ENCODE results near the gene PELI3.
"Not testable (repeated sequence)": the region's sequence is repeated elsewhere in the genome, so short reads cannot be mapped to it uniquely, and the experiment has no call there.

The PELI3 gene

DNA sequence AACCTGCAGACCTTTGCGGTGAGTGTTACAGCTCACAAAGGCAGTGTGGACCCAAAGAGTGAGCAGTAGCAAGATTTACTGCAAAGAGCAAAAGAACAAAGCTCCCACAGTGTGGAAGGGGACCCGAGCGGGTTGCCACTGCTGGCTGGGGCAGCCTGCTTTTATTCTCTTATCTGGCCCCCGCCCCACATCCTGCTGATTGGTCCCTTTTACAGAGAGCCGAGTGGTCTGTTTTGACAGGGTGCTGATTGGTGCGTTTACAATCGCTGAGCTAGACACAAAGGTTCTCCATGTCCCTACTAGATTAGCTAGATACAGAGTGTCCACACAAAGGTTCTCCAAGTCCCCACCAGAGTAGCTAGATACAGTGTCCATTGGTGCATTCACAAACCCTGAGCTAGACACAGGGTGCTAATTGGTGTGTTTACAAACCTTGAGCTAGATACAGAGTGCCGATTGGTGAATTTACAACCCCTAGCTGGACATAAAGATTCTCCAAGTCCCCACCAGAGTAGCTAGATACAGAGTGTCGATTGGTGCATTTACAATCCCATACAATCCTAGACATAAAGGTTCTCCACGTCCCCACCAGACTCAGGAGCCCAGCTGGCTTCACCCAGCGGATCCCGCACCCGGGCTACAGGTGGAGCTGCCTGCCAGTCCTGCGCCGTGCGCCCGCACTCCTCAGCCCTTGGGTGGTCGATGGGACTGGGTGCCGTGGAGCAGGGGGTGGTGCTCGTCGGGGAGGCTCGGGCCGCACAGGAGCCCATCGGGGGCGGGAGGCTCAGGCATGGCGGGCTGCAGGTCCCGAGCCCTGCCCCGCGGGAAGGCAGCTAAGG lies 26.4 kb upstream of the PELI3 start:
- intact Hi-C loops (cut with DNase I); DNase-seq: not testable (repeated sequence)

- DNase-seq; intact Hi-C loops (cut with DNase I): not testable (repeated sequence)
Measured at GRCh38 chr11:66440940-66441282, 25.8 kb upstream of the PELI3 start.

GRCh38 chr11:66443602-66444001 lies 23.1 kb upstream of the PELI3 start:
- no peak for DNase-seq
- intact Hi-C loops (cut with DNase I): no loop called here

DNA sequence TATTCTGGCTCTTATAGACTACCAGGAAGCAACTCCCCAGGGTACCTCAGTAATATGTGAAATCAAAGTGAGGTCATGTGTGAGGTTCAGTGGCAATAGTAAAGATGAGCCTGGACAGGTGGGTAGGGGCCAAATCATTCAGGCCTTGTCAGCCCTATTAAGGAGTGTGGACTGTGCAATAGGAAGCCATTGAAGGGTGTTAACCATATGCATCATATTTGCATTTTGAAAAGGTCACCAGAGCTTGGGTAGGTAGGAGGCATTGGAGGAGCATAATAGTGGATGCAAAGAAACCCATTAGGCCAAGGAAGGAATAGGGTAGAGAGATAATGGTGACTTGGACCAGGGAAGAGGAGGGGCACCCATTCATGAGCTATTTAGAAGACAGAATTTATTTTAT lies 19.7 kb upstream of the PELI3 start:
- DNase-seq: no peak
- intact Hi-C loops (cut with DNase I): no loop called here

DNA sequence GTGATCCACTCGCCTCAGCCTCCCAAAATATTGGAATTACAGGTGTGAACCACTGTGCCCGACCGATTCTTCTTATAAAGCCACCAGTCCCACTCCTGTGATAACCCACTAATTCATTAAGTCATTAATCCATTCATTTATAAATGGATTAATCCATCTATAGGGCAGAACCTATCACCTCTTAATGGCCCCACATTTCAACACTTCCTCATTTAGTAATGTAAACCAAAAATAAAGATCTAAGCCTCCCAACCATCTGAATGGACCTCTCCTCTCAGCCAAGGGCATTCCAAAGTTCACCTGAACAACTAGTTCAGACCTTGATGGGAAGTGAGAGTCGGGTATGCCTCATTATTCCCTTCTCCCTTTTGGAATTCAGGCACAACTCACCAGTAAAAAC lies 18.2 kb upstream of the PELI3 start:
- no peak for DNase-seq
- intact Hi-C loops (cut with DNase I): no loop called here

DNA sequence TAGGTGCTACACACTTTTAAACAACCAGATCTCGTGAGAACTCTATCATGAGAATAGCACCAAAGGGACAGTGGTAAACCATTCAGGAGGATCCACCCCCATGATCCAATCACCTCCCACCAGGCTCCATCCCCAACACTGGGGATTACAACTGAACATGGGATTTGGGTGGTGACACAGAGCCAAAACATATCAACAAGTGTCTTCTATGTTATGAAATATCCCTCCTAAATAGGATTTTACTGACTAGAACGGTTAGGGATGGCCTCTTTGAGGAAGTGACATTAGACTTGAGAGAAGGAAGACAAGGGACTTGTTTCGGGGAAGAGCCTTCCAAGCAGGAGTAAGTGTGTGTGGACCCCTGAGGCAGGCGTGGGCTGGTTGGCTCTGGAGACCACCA lies 16.1 kb upstream of the PELI3 start:
- no peak for DNase-seq
- intact Hi-C loops (cut with DNase I): no loop called here

GRCh38 chr11:66451663-66452062 lies 15.0 kb upstream of the PELI3 start:
- intact Hi-C loops (cut with DNase I): no loop called here
- DNase-seq: no peak

DNA sequence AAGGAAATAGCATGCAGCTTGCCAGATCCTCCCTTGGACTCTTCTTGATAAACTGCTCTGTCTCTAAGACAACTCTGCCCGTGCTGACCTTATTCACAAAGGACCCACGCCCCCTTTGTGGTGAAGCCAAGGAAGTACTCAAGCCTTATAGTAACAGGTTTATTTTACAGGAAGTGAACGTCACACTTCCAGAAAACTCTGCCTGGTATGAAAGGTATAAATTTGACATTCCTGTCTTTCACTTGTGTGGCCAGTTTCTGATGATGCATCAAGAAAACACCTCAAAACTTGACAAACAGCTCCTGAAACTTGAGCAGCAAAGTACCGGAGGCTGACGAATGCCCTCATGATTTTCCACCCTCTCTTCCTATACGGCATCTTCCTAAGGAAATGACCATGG lies 12.5 kb upstream of the PELI3 start:
- intact Hi-C loops (cut with DNase I): no loop called here
- DNase-seq: no peak

GRCh38 chr11:66454828-66455227 lies 11.9 kb upstream of the PELI3 start:
- intact Hi-C loops (cut with DNase I): no loop called here
- no peak for DNase-seq

DNA sequence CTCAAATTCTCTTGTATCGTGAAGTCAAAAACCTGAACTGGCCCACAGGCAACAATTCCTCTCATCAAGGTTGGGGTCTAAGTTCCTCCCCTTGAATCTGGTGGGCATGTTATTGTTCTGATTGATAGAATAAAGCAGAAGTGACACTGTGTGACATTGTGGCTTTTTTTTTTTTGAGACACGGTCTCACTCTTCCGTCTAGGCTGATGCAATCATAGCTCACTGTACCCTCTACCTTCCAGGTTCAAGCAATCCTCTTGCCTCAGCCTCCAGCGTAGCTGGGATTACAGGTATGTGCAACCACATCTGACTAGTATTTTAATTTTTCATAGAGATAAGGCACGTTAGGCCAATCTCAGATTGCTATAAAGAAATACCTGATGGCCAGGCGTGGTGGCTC lies 8.9 kb upstream of the PELI3 start:
- intact Hi-C loops (cut with DNase I): no loop called here
- DNase-seq: no peak

GRCh38 chr11:66459138-66459778 lies 7.4 kb upstream of the PELI3 start:
- intact Hi-C loops (cut with DNase I): no loop called here
- no peak for DNase-seq

DNA sequence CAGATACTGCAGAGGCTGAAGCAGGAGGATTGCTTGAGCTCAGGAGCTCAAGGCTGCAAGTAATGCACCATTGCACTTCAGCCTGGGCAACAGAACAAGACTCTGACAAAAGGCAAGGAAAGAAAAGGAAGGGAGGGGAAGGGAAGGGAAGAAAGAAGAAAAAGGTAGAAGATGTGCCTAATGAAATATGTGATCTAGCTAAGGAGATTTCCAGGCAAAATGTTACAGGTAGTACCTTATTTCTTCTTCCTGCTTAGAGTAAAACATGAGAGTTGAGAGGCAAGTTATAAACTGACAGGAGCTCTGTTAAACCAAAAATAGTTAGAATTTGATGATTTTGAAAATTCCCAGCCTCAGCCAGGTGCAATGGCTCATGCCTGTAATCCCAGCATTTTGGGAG lies 4.7 kb upstream of the PELI3 start:
- no peak for DNase-seq
- intact Hi-C loops (cut with DNase I): no loop called here

DNA sequence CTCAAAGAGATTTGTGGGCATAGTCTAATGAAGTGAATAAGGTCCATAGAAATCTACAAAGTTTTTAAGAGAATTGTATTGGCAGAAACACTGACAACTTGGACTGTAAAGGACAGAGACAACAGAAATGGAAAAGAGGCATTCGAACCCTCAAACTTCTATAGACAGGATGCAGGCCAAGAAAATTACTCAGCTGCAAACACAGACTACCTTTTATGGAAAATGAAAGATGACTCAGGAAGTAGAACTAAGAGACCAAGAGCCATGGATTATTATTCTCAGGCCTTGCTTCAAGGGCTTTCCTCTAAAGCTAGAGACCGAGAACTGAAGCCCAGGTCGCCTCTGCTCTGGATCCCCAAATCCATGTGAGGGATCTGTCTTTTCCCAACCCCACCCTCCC lies 3.8 kb upstream of the PELI3 start:
- DNase-seq: no peak
- intact Hi-C loops (cut with DNase I): no loop called here

DNA sequence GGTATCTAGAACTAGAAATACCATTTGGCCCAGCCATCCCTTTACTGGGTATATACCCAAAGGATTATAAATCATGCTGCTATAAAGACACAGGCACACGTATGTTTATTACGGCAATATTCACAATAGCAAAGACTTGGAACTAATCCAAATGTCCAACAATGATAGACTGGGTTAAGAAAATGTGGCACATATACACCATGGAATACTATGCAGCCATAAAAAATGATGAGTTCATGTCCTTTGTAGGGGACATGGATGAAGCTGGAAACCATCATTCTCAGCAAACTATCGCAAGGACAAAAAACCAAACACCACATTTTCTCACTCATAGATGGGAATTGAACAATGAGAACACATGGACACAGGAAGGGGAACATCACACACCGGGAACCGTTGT lies 2.6 kb upstream of the PELI3 start:
- intact Hi-C loops (cut with DNase I); DNase-seq: not testable (repeated sequence)

GRCh38 chr11:66464916-66465315 lies 1.8 kb upstream of the PELI3 start:
- DNase-seq: no peak
- intact Hi-C loops (cut with DNase I): no loop called here

GRCh38 chr11:66465373-66466224 lies 1.1 kb upstream of the PELI3 start:
- intact Hi-C loops (cut with DNase I): no loop called here
- peak in 1 of 42 donors; percentile 1 for DNase-seq

DNA sequence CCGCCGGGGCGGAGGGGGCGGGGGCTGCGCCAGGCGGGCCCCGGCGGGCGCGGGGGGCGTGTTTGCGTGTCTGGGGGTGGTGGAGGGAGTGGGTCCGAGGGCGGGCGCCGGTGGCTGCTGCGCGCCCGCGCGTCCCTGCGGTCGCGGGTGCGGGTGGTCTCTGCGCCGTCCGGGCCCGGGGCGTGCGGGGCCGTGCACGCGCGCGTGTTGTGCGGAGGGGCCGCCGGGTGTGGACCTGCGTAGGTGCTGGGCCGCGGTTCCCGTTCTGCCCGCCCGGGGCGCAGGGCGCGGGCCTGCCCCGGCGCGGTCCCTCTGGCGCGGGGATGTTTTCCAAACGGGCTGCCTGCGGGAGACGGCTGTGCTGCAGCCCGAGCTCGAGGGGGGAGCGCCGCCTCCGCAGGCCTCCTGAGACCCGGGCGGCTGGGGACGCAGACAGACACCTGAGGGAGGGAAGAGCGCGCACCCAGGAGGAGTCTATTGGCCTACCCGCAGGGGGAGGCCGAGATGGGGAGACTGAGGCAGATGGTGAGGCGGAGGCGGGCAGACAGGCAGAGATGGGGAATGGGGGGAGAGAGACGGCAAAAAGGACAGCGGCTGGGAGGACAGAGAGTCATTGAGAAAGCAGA lies 442 bp downstream of the PELI3 start:
- DNase-seq: peak in 36 of 42 donors; percentile 9 to 68 (median 48)
- intact Hi-C loops (cut with DNase I): no loop called here

DNA sequence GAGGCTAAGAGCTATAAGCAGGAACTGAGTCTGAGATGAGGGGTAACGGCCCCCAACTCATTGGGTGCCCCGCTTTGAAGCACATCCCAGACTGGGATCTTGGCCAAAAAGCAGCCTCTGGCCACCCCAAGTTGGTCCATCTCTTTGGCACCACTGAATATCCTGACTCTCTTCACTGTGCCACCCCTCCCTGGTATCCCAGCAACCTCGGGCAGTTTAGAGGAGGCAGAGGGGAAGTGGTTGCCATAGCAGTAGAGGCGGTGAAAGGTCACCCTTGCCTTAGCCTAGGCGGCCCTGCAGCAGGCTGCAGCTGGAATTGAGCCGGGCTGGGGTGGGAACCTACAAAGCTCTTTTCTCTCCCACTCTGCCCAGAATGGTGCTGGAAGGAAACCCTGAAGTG lies 1.1 kb downstream of the PELI3 start:
- peak in 15 of 42 donors; percentile 10 to 52 (median 28) for DNase-seq
- intact Hi-C loops (cut with DNase I): no loop called here

GRCh38 chr11:66468691-66469090 lies 2.0 kb downstream of the PELI3 start:
- DNase-seq: no peak
- intact Hi-C loops (cut with DNase I): no loop called here

DNA sequence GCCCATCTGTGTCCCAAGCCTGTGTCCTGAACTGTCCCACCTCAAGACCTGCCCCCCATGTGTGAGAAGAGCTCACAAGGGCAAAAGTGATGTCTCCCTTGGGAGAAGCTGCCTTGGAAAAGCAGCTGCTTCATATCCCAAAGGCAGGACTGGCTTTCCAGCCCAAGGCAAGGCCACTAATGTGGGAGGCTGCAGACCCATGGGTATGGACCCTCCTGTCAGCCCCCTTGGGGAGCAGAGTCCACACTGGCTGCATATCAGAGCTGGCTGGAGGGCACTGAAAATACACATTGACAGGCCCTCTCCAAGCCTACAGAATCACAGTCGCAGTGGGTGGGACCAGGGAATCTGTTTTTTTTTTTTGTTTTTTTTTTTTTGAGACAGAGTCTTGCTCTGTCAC lies 2.7 kb downstream of the PELI3 start:
- intact Hi-C loops (cut with DNase I): no loop called here
- DNase-seq: no peak

Data from head of caudate nucleus (tissue), 42 donors.